Keratinocyte (primary cell): ENCODE data around the gene CTNND2. TPM values are rescaled to one million over a fixed set of nuclear protein-coding genes. Genes with fewer than 3 reads are reported as not detected.

Source experiments
- DNase-seq: peaks from one replicate; pipeline ENCODE4 v3.0.0-alpha.2; 2011; ENCODE audit warnings: low read depth, missing footprints, low spot score
- FAIRE-seq: peaks from 2 replicates; lab custom pipeline; 2011; peaks lifted over from hg19 to GRCh38; lab: Jason Lieb, UNC
- H2AFZ ChIP-seq: 2 replicates; pipeline ENCODE4 v1.6.0; 2012; ENCODE audit warnings: low read length, control low read depth, inconsistent platforms; ENCODE audit not compliant: control insufficient read depth
- H3K27ac ChIP-seq: 2 replicates; pipeline ENCODE4 v1.5.1; 2011; ENCODE audit warnings: low read length; ENCODE audit not compliant: control insufficient read depth, insufficient read depth
- H3K27me3 ChIP-seq: 3 replicates; pipeline ENCODE4 v1.6.0; 2011; ENCODE audit warnings: low read length; ENCODE audit not compliant: control insufficient read depth, insufficient read depth; ENCODE audit errors: extremely low read depth
- H3K36me3 ChIP-seq, 2 experiments: 2 replicates in 1 of 2; 3 replicates in 1 of 2; pipeline ENCODE4 v1.5.1; 2011; ENCODE audit warnings: low read length in 2 of 2, mild to moderate bottlenecking in 1 of 2; ENCODE audit not compliant: control insufficient read depth in 2 of 2, insufficient read depth in 2 of 2; ENCODE audit errors: extremely low read depth in 1 of 2
- H3K4me1 ChIP-seq: 3 replicates; pipeline ENCODE4 v1.5.1; 2011; ENCODE audit warnings: low read length; ENCODE audit not compliant: control insufficient read depth, insufficient read depth; ENCODE audit errors: extremely low read depth
- H3K4me2 ChIP-seq: 3 replicates; pipeline ENCODE4 v1.6.0; 2011; ENCODE audit warnings: low read depth, low read length; ENCODE audit not compliant: control insufficient read depth, insufficient read depth; ENCODE audit errors: extremely low read depth
- H3K4me3 ChIP-seq, 3 experiments: fragments of 200-600 bp in 1 of 3; sonication (generic) in 1 of 3; 2 replicates in 2 of 3; 3 replicates in 1 of 3; pipeline ENCODE4 v1.5.1; 2011 to 2016; ENCODE audit warnings: low read length in 3 of 3, mild to moderate bottlenecking in 3 of 3, control low read depth in 2 of 3, inconsistent platforms in 1 of 3, low read depth in 1 of 3, mixed read lengths in 1 of 3, mixed run types in 1 of 3, moderate library complexity in 1 of 3; ENCODE audit not compliant: control insufficient read depth in 2 of 3, insufficient read depth in 2 of 3; ENCODE audit errors: extremely low read depth in 1 of 3
- H3K79me2 ChIP-seq: 2 replicates; pipeline ENCODE4 v1.6.0; 2012; ENCODE audit warnings: low read length; ENCODE audit not compliant: control insufficient read depth, insufficient read depth
- H3K9ac ChIP-seq: 3 replicates; pipeline ENCODE4 v1.6.0; 2011; ENCODE audit warnings: low read length; ENCODE audit not compliant: control insufficient read depth, insufficient read depth; ENCODE audit errors: extremely low read depth
- H3K9me1 ChIP-seq: 3 replicates; pipeline ENCODE4 v1.6.0; 2011; ENCODE audit warnings: low read length; ENCODE audit not compliant: control insufficient read depth, insufficient read depth; ENCODE audit errors: extremely low read depth
- H3K9me3 ChIP-seq: 2 replicates; pipeline ENCODE4 v1.5.1; 2012; ENCODE audit warnings: low read depth, low read length; ENCODE audit not compliant: control insufficient read depth
- H4K20me1 ChIP-seq: 3 replicates; pipeline ENCODE4 v1.6.0; 2011; ENCODE audit warnings: low read length; ENCODE audit not compliant: control insufficient read depth, insufficient read depth; ENCODE audit errors: extremely low read depth
- EZH2 ChIP-seq: IDR thresholded peaks from one replicate; pipeline ENCODE4 v1.6.1; 2012; ENCODE audit warnings: inconsistent platforms, mild to moderate bottlenecking, low read length, moderate library complexity
- dilution Hi-C: fragments of 300-500 bp; cut with MboI; formaldehyde crosslinking; loops from one replicate; pipeline ENCODE4 v1.7.0; 2020; ENCODE audit warnings: low sequenced_read_pairs; ENCODE audit not compliant: extremely low pct_ligation_motif_present
- polyA plus RNA-seq, 5 experiments: library from polyadenylated mRNA; depleted of rRNA in 3 of 5; stranded (reverse) in 3 of 5; stranded (forward) in 1 of 5; unstranded in 1 of 5; fragments of >200 nt; gene quantifications; 1 replicate in 1 of 5; 2 replicates in 3 of 5; 3 replicates in 1 of 5; pipeline versions ENCODE4 v1.2.1 to v1.2.3, GENCODE V29; 2011 to 2012; ENCODE audit warnings: missing spikeins in 2 of 5, low read depth in 1 of 5, low replicate concordance in 1 of 5
- TF ChIP-seq, protein P1 (sequence below), 3 experiments: IDR thresholded peaks in 1 of 3; conservative IDR thresholded peaks in 1 of 3; optimal IDR thresholded peaks in 1 of 3; 2 replicates in 2 of 3; 3 replicates in 1 of 3; pipeline versions ENCODE3 to v1.5.1; 2011; ENCODE audit warnings: low read length in 3 of 3, mild to moderate bottlenecking in 3 of 3, moderate library complexity in 2 of 3, control low read depth in 1 of 3, inconsistent platforms in 1 of 3; ENCODE audit not compliant: insufficient read depth in 2 of 3; ENCODE audit errors: extremely low read depth in 1 of 3

The CTNND2 gene
- polyA plus RNA-seq, 1 donor (not counting 4 experiments of a cell fraction or from before 2014, with no cell fraction given): not detected

- DNase-seq: no peak
- H3K9ac ChIP-seq: no peak overlapping the region
- no peaks in the 10 kb centered on the region for H3K79me2 ChIP-seq
- H2AFZ ChIP-seq: no peak overlapping the region
- H3K9me3 ChIP-seq: no peaks in the 10 kb centered on the region
- no peak for FAIRE-seq
- no peak overlapping the region for H3K27ac ChIP-seq
- dilution Hi-C loops: no loop called here
- no peaks in the 10 kb centered on the region for H3K36me3 ChIP-seq
- H4K20me1 ChIP-seq: no peaks in the 10 kb centered on the region
- no peak overlapping the region for H3K4me3 ChIP-seq
- no peaks in the 10 kb centered on the region for H3K27me3 ChIP-seq
- H3K4me1 ChIP-seq: no peaks in the 10 kb centered on the region
- TF ChIP-seq EZH2: no peak
- TF ChIP-seq, protein P1, sequence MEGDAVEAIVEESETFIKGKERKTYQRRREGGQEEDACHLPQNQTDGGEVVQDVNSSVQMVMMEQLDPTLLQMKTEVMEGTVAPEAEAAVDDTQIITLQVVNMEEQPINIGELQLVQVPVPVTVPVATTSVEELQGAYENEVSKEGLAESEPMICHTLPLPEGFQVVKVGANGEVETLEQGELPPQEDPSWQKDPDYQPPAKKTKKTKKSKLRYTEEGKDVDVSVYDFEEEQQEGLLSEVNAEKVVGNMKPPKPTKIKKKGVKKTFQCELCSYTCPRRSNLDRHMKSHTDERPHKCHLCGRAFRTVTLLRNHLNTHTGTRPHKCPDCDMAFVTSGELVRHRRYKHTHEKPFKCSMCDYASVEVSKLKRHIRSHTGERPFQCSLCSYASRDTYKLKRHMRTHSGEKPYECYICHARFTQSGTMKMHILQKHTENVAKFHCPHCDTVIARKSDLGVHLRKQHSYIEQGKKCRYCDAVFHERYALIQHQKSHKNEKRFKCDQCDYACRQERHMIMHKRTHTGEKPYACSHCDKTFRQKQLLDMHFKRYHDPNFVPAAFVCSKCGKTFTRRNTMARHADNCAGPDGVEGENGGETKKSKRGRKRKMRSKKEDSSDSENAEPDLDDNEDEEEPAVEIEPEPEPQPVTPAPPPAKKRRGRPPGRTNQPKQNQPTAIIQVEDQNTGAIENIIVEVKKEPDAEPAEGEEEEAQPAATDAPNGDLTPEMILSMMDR (optimal IDR thresholded peaks at IDR 0.05 in 1 of 3, IDR thresholded peaks at IDR 0.05 in 1 of 3, conservative IDR thresholded peaks at IDR 0.05 in 1 of 3; ENCODE audit: extremely low read depth in 1 of 3, insufficient read depth in 2 of 3, low read length in 3 of 3): no peak
- H3K4me2 ChIP-seq: no peak overlapping the region
- no peaks in the 10 kb centered on the region for H3K9me1 ChIP-seq
Measured at GRCh38 chr5:11174591-11174990, 729.7 kb downstream of the CTNND2 start.

- Histone ChIP-seq H3K4me3 (no peak overlapping the region), H3K79me2 (no peaks in the 10 kb centered on the region), H3K36me3 (no peaks in the 10 kb centered on the region), H4K20me1 (no peaks in the 10 kb centered on the region), H3K9me1 (no peaks in the 10 kb centered on the region), H2AFZ (no peak overlapping the region), H3K9me3 (no peaks in the 10 kb centered on the region), H3K27me3 (no peaks in the 10 kb centered on the region), H3K27ac (no peak overlapping the region), H3K4me1 (no peaks in the 10 kb centered on the region), H3K4me2 (no peak overlapping the region), H3K9ac (no peak overlapping the region)
- dilution Hi-C loops: no loop called here
- DNase-seq (no peak), FAIRE-seq (no peak)
- no peak for TF ChIP-seq EZH2
- TF ChIP-seq, protein P1 (optimal IDR thresholded peaks at IDR 0.05 in 1 of 3, IDR thresholded peaks at IDR 0.05 in 1 of 3, conservative IDR thresholded peaks at IDR 0.05 in 1 of 3; ENCODE audit: extremely low read depth in 1 of 3, insufficient read depth in 2 of 3, low read length in 3 of 3): no peak
Measured at GRCh38 chr5:11172484-11172883, 731.8 kb downstream of the CTNND2 start.
